Aorta (tissue), 5 donors: ENCODE results near the gene DPF3. TPM values are rescaled to one million over a fixed set of nuclear protein-coding genes. Genes with fewer than 3 reads are reported as not detected.

Experiments used
- ATAC-seq: fragments of 200-7000 bp; cut with Tn5 transposase; one replicate; pipeline ENCODE4 v1.9.1; 2022; ENCODE audit warnings: moderate library complexity; ENCODE audit not compliant: low FRiP score
- DNase-seq, 2 donors: peaks; one replicate each; pipeline ENCODE4 v3.0.0-alpha.2; 2020
- H3K27ac ChIP-seq, 2 donors: one replicate each; pipeline ENCODE4 v1.5.1; 2013; ENCODE audit warnings: low read length in 2 of 2, mild to moderate bottlenecking in 2 of 2, moderate library complexity in 2 of 2, control low read depth in 1 of 2, inconsistent platforms in 1 of 2, low read depth in 1 of 2
- H3K27me3 ChIP-seq, 2 donors: one replicate each; pipeline ENCODE4 v1.6.1; 2013; ENCODE audit warnings: control low read depth in 1 of 2, low read length in 1 of 2, mild to moderate bottlenecking in 1 of 2, moderate library complexity in 1 of 2; ENCODE audit not compliant: insufficient read depth in 2 of 2, control insufficient read depth in 1 of 2
- H3K36me3 ChIP-seq, 2 donors: one replicate each; pipeline ENCODE4 v1.6.1; 2013; ENCODE audit warnings: control low read depth in 1 of 2, low read length in 1 of 2, mild to moderate bottlenecking in 1 of 2; ENCODE audit not compliant: insufficient read depth in 2 of 2, control insufficient read depth in 1 of 2
- H3K4me1 ChIP-seq, 2 donors: one replicate each; pipeline ENCODE4 v1.6.1; 2013; ENCODE audit warnings: low read length in 2 of 2, control low read depth in 1 of 2, mild to moderate bottlenecking in 1 of 2, moderate library complexity in 1 of 2; ENCODE audit not compliant: insufficient read depth in 2 of 2, control insufficient read depth in 1 of 2
- H3K4me3 ChIP-seq, 2 donors: one replicate each; pipeline ENCODE4 v1.5.1; 2013; ENCODE audit warnings: low read length in 2 of 2, control low read depth in 1 of 2, mild to moderate bottlenecking in 1 of 2
- H3K9me3 ChIP-seq: one replicate; pipeline ENCODE4 v1.6.1; 2013; ENCODE audit warnings: mild to moderate bottlenecking, low read length; ENCODE audit not compliant: control insufficient read depth
- WGBS, 2 donors: extraction: QIAGEN DNeasy Blood & Tissue Kit; methylation state at CpG; one replicate each; pipeline ENCODE4 v1.1.7; 2013; 5-methylcytosine and 5-hydroxymethylcytosine counted together
- intact Hi-C, 2 donors: fragments of 100-400 bp; cut with DNase I; formaldehyde crosslinking; loops; one replicate each; pipeline versions ENCODE4 v1.14.2 to v1.15.0; 2022
- polyA plus RNA-seq, 2 donors: library from polyadenylated mRNA; stranded (reverse); fragments of 200-250 nt; gene quantifications; one replicate each; pipeline ENCODE4 v1.2.3, GENCODE V29; 2013
- total RNA-seq, 2 donors: library from RNA; stranded (reverse); fragmentation: NEBNext Ultra II Directional; extraction: Animal tissue kit (Norgen Biotek cat#: 25700); gene quantifications; one replicate each; pipeline ENCODE4 v1.2.1, GENCODE V29; 2021
- donor health status: healthy with polysubstance abuse.
- donor health status: Bipolar disorder and iron deficiency.
- donor health status: DM: no; HTN: no; CAD: no.
- donor health status: DM: no; HTN: no; CAD: no.
- donor health status: DM: yes; HTN: yes; CAD: no.

The DPF3 gene
- total and polyA plus RNA-seq, 4 donors: 0.15 to 2.2 (median 0.70) TPM

GRCh38 chr14:72775923-72776554, 117.9 kb downstream of the DPF3 start:
- Histone ChIP-seq H3K4me1 (no peaks in the 10 kb centered on the region), H3K27ac (no peak overlapping the region), H3K27me3 (no peaks in the 10 kb centered on the region), H3K36me3 (no peaks in the 10 kb centered on the region), H3K9me3 (no peaks in the 10 kb centered on the region), H3K4me3 (no peak overlapping the region)
- no peak for DNase-seq
- no peak for ATAC-seq
- 73 to 78% methylated on average over 2 of the region's 2 CpGs for WGBS, 2 donors
- intact Hi-C loops: no loop called here

GRCh38 chr14:72774894-72775620, 118.8 kb downstream of the DPF3 start:
- Histone ChIP-seq H3K9me3 (no peaks in the 10 kb centered on the region), H3K27ac (no peak overlapping the region), H3K4me1 (no peaks in the 10 kb centered on the region), H3K27me3 (no peaks in the 10 kb centered on the region), H3K4me3 (no peak overlapping the region), H3K36me3 (no peaks in the 10 kb centered on the region)
- DNase-seq: no peak
- 77 to 82% methylated on average over 6 of the region's 6 CpGs for WGBS, 2 donors
- intact Hi-C loops: no loop called here
- no peak for ATAC-seq

GRCh38 chr14:72774141-72774540, 119.8 kb downstream of the DPF3 start:
- no peak overlapping the region for H3K27ac ChIP-seq
- ATAC-seq: no peak
- no peaks in the 10 kb centered on the region for H3K27me3 ChIP-seq
- WGBS, 2 donors: 74 to 77% methylated on average over 4 of the region's 4 CpGs
- no peaks in the 10 kb centered on the region for H3K9me3 ChIP-seq
- H3K4me3 ChIP-seq: no peak overlapping the region
- intact Hi-C loops: no loop called here
- no peaks in the 10 kb centered on the region for H3K4me1 ChIP-seq
- no peak for DNase-seq
- H3K36me3 ChIP-seq: no peaks in the 10 kb centered on the region

- DNase-seq (no peak), ATAC-seq (no peak)
- 93 to 94% methylated on average over 11 of the region's 11 CpGs for WGBS, 2 donors
- Histone ChIP-seq H3K27me3 (no peaks in the 10 kb centered on the region), H3K4me3 (no peak overlapping the region), H3K9me3 (peaks cover 3% of the 10 kb centered on the region), H3K27ac (no peak overlapping the region), H3K36me3 (no peaks in the 10 kb centered on the region), H3K4me1 (no peaks in the 10 kb centered on the region)
- intact Hi-C loops: no loop called here
Measured at GRCh38 chr14:72771561-72771960, 122.3 kb downstream of the DPF3 start.

GRCh38 chr14:72766296-72766695, 127.6 kb downstream of the DPF3 start:
- ATAC-seq: no peak
- WGBS, 2 donors: 93 to 95% methylated on average over 3 of the region's 3 CpGs
- Histone ChIP-seq H3K36me3 (no peaks in the 10 kb centered on the region), H3K27me3 (no peaks in the 10 kb centered on the region), H3K4me3 (no peak overlapping the region), H3K4me1 (no peaks in the 10 kb centered on the region), H3K9me3 (peaks cover 3% of the 10 kb centered on the region), H3K27ac (no peak overlapping the region)
- no peak for DNase-seq
- intact Hi-C loops: no loop called here

- intact Hi-C loops: no loop called here
- no peak for ATAC-seq
- 95 to 100% methylated on average over 1 of the region's 1 CpG for WGBS, 2 donors
Measured at GRCh38 chr14:72763892-72764291, 130.0 kb downstream of the DPF3 start.

GRCh38 chr14:72759670-72760069, 134.2 kb downstream of the DPF3 start:
- Histone ChIP-seq H3K9me3 (peaks cover 4% of the 10 kb centered on the region), H3K27me3 (no peaks in the 10 kb centered on the region), H3K4me1 (no peaks in the 10 kb centered on the region), H3K4me3 (no peak overlapping the region), H3K36me3 (no peaks in the 10 kb centered on the region), H3K27ac (no peak overlapping the region)
- DNase-seq: no peak
- intact Hi-C loops: no loop called here
- no peak for ATAC-seq

More at GRCh38 chr14:72763892-72764291, 130.0 kb downstream of the DPF3 start:
- H3K4me1 ChIP-seq: no peaks in the 10 kb centered on the region
- no peak for DNase-seq
- peaks cover 6% of the 10 kb centered on the region for H3K9me3 ChIP-seq
- H3K4me3 ChIP-seq: no peak overlapping the region
- H3K27ac ChIP-seq: no peak overlapping the region
- H3K27me3 ChIP-seq: no peaks in the 10 kb centered on the region
- H3K36me3 ChIP-seq: no peaks in the 10 kb centered on the region

GRCh38 chr14:72758993-72759392, 134.9 kb downstream of the DPF3 start:
- no peak for DNase-seq
- Histone ChIP-seq H3K27me3 (no peaks in the 10 kb centered on the region), H3K4me1 (no peaks in the 10 kb centered on the region), H3K36me3 (no peaks in the 10 kb centered on the region), H3K4me3 (no peak overlapping the region), H3K27ac (no peak overlapping the region), H3K9me3 (peaks cover 4% of the 10 kb centered on the region)
- ATAC-seq: no peak
- intact Hi-C loops: no loop called here

- peaks cover 4% of the 10 kb centered on the region for H3K9me3 ChIP-seq
Measured at GRCh38 chr14:72758420-72758819, 135.5 kb downstream of the DPF3 start.

More at GRCh38 chr14:72758420-72758819, 135.5 kb downstream of the DPF3 start:
- Histone ChIP-seq H3K4me1 (no peaks in the 10 kb centered on the region), H3K27me3 (no peaks in the 10 kb centered on the region), H3K4me3 (no peak overlapping the region), H3K36me3 (no peaks in the 10 kb centered on the region), H3K27ac (no peak overlapping the region)
- 77 to 81% methylated on average over 5 of the region's 5 CpGs for WGBS, 2 donors
- DNase-seq (no peak), ATAC-seq (no peak)
- intact Hi-C loops: no loop called here
